Urothelium cell line (cell line): Measurements from ENCODE around the gene SERPINH1.
A peak's percentile ranks its signal among the peaks of the same experiment; 100 is the strongest.

Source experiments
- DNase-seq: peaks from one replicate; pipeline ENCODE4 v3.0.0; 2011; ENCODE audit warnings: low spot score, mixed read lengths
- FAIRE-seq: peaks from 2 replicates; lab custom pipeline; 2011; peaks lifted over from hg19 to GRCh38; lab: Jason Lieb, UNC

Gene SERPINH1

DNA sequence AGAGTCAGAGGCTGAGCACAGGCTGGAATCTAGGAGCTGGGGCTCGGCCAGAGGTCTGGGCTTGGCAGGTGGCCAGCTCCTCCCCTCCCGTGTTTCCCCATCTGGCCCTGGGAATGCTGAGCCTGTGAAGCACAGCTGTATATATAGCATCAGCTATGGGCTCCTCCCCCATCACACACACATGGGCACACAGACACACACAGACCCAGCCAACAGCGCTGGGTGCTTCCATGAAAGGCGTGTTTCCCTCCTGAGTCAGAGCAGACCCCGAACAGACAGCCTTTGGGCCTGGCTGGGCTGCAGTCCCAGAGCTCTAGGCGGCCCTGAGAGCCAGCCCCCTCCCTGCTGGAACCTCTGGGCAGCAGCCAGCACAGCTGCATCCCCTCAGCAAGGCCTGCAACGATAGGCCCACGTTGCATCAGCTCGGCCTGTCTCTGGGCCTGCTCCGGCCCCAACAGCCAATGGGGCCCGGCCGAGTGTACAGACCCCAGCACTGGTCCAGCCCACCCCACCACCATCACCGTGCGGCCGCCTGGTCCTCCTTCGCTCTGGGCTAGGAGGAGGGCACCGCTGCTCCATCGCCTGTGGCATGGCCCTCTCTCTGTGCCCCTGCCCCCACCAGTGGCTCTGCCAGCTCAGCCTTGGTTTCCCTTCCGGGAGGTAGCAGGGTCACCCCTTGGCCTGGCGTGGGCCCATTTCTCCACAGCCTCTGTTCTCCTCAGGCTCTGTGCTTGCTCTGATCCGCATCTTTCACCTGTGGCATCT lies 7.6 kb upstream of the SERPINH1 start:
- FAIRE-seq (peak; percentile 86), DNase-seq (peak; percentile 93)

DNA sequence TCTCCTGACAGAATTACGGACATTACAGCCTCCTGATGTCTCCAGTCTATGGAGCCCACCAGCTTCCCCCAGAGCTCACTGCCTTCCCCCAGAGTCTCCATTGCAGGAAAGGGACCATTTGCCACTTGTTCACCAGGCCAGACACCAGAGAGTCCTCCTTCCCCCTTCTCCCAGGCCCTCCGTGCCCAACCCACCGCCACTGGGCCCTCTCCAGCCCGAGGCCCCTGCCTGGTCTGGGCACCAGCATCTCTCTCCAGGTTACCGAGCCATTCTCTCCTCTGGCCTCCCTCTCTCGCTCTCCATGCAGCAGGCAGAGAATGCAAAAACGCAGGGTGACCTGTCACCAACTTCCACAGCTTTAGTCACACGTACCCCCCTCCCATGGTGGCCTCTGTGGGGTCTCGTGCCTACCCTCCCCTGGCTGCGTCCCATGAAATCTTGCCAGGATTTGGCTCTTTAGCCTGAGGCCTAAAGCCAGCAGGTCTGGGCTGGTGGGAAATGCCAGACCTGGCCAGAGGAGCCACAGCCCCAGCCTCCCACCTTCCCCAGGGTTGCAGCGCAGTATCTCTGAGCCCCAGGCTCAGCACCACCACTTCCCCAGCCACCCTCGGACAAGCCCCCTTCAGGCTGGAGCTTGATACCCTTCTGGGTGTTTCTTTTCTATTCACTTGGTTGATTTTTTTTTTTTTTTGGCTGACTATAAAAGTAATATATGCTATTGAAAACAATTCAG lies 6.8 kb upstream of the SERPINH1 start:
- FAIRE-seq (no peak), DNase-seq (no peak)

DNA sequence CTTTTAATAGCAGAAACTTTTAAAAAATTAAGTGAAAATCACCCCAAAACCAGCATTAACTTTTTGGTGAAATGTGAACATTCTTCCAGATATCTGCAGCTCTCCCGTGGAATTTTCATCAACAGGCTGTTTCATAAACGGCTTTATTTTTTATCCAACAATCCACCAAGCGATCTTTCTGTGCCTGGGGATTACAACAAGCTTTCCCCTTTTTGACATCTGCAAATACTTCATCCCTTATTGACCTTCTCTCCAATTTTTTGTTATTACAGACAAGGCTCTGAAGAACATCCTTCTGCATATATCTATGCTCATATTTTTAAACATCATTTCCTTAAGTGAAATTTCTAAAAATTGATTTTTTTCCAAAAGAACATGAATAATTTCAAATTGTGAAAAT lies 5.8 kb upstream of the SERPINH1 start:
- DNase-seq (no peak), FAIRE-seq (no peak)

DNA sequence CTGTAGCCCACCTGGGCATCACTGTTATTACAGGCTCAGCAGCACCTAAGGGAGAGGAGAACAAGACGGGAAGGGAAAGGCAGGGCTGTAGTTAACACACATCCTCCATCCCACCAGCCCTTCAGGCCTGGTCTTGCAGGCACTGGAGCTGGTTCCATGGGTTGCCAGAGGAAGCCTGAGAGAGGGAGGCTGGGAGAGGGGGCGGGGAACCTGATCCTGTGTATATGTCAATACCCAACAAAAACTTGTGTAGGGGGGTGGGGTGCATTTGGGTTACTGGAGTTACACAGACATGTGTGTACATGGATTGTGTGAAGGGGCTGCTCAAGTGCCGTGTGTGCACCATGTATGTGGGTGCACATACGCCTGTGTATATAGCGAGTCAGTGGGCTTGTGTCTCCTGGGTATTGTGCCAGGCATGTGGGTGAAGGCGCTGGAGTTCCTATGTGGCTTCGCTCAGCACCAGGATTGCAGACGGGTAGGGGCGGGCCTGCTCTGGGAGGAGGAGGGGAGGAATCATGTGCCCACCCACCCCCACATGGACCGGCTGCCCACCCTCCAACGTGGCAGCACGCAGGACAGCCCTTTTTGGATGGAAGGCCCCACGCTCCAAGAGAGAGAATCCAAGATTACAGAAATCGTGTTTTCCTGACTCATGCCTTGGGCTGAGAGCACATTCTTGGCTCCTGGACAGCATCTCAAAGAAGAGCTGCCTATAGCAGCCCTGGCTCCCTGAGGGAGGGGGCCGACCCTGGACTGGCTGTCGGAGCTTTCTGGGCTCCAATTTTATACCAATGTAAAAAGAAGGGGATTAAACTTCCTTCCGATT lies 4.2 kb upstream of the SERPINH1 start:
- DNase-seq (peak; percentile 76), FAIRE-seq (no peak)

DNA sequence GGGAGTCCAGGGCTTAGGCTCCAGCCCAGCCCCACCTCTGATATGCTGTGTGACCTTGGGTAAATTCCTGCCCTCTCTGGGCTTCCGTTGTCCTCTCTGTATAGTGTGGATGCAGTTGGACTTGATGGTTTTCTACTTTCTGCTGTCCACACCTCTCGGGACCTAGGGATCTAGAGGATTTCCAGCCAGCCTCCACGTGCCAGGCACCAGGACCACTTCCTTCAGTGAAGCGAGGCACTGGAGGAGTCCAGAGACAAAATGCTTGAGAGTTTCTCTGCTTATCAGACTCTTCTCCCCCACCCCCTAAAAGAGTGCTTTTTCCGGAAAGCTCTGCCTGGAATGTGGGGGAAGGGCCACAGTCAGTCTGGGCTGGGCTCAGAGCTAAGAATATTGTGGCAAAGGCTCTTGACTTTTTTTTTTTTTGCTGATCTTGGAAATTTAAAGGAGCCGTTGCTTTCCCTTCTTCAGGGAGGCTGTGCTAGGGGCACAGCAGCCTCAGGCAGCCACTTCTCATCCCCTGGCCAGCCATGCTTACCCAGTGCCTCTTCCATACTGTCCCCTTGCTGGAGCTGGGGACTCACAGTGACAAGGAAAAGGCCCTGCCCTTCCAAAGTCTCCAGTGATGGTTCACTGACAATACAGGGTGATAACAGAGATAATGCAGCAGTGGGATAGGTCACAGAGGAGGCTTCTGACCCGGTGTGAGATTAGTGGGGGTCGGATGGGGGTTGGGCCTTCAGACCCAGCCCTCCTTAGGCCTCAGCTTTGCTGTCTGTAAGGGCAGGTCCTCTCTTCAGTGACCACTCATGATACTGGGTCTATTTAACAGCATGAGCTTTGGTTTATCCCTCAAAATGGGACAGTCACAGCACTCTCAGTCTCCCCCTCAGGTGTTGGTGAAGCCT lies 2.9 kb upstream of the SERPINH1 start:
- FAIRE-seq = no peak
- peak; percentile 61 for DNase-seq

DNA sequence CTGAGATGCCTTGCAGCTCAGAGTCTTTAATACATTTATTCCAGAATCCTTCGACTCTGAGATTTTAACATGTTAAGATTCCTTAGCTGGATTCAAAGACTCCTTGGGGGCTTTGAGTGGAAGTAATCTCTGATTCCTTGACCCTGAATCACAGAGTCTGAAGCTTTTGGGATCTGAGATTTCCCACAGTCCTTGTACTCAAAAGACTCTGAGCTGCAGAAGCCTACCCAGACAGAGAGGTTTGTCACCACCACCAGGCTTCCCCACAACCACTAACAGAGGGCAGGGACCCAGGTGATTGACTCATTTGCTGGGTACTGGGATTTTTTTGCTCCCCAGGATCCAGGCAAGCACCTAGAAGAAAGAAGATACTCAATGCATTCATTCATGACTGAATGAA lies 1.4 kb upstream of the SERPINH1 start:
- DNase-seq (no peak), FAIRE-seq (no peak)

DNA sequence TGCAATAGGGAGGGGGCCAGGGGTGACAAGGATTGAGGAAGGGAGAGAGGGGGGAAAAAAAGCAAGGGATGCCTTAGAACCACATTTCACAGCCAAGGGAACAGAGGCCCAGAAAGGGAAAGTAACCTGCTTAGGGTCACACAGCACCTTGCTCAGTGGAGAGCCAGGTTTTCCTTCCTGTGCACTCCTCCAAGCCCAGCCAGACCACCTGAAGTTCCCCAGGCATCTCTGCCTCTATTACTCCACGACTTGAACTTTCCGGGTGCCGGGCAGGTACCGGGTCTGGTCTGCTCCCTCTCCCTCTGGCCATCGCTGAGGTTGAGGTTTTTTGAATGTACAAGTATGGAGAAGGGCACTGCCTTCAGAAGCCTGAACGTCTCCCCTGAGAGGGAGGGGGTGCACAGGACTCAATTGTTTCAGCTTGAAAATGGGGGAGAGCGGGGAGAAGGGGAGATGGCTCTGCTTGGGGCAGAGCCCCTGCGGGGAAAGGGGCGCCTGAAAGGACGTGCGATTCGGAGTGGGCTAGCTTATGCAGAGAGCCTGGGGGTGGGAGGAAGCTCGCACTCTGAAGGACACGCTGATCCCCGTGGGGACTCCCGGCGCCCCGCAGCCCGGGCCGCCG lies 516 bp upstream of the SERPINH1 start:
- no peak for DNase-seq
- FAIRE-seq = no peak

DNA sequence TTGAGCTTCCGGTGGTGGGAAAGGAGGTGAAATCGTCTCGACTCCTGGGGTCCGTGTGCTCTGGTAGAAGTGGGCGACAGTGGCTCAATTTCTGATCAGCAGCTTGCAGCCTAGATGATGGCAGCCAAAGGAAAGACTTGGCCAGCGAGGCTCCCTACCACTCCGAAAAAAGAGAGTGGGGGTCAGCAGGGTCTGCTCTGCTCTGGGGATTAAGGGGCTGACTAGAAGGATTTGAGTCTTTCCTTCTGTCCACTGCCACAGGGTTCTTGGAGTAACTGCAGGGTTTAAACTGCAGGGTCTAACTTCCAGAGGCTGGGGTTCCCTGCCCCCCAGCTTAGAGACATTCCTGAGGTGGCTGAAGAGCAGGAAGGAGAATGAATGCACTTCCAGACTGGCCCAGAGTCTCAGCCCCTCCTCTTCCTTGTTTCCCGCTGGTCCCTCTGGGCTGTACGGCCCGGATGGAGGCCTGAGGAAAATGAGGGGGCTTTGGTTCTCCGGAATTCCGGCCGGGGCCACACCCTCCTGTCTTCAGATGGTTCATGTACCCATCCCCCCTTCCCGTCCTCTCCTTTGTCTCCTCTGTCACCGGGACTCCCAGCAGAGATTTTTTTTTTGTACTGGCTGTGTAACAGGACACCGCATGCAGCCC lies 907 bp downstream of the SERPINH1 start:
- no peak for FAIRE-seq
- DNase-seq = peak; percentile 48

DNA sequence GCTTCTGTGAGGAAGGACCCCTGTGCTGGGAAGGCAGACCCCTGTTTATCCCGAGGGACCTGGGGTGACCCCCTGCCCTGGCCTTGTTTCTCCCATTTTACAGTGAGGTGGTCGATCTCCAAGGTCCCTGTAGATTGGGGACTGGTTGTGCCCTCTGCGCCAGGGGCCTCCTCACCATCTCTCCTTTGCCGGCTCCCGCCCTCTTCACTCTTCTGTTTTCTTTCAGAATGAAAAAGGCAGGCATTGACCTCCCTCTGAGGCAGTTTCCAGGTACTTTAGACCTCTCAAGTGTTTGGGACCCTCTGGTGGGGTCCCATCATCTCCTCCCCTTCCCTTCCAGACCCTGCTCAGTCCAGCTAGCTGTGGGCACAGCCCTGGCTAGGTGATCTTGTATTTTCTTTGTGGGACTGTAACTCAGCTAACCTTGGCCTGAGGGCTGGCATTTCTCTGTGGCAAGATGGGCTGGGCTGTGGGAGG lies 1.5 kb downstream of the SERPINH1 start:
- no peak for FAIRE-seq
- DNase-seq = no peak

DNA sequence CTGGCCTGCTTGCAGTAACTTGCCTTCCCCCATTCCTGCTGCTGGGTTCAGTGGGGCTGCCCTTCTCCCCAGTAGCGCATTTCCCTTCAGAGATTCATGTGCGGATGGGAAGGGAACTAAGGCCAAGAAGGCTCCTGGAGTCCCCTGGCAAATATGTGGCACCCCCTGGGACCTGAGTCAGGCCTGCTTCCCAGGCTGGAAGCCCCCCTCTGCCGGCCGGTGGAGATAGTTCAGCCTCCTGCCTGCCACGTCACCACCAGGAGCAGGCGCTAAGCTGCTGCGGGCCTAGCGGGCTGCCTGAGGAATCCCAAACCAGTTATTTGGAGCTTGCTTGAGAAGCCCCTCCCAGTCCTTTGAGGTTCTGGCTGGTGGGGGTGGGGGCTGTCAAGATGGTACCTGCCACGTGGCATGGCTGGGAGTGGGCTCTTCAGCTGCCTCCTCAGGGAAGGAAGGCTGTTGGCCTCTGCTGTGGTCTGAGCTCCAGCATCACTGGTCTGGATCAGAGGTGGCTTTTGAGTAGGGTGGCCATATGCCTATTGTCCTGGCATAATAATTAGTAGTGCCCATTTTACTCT lies 2.0 kb downstream of the SERPINH1 start:
- DNase-seq = peak; percentile 70

DNA sequence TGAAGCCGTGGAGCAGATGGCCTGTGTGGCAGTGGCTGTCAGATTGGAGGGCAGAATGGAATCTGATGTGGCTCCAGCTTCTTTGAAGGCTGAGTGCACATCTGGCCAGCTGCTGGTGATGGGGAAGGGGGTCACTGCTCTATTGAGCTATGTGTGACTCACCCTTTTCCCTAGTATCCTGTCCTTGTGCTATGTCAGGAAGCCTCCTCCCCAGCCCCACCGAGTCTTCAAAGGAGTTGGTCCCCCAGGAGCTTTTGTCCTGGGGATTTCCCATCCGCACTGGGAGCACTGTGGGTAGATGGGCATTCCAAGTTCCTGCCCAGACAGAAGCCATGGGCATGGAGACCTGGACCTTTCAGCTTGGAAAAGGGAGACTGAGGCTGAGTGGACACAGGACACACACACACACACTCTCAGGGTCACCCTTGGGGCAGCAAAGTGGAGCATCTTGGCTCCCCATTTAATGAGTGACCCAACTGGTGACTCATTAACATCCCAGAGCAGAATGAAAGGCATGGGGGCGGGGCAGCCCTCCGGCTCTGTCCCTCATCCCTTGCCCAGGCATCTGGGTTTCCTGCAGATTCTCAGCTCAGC lies 3.3 kb downstream of the SERPINH1 start:
- no peak for FAIRE-seq
- DNase-seq = no peak

More for the DNA sequence above, 2.0 kb downstream of the SERPINH1 start:
- no peak for FAIRE-seq

DNA sequence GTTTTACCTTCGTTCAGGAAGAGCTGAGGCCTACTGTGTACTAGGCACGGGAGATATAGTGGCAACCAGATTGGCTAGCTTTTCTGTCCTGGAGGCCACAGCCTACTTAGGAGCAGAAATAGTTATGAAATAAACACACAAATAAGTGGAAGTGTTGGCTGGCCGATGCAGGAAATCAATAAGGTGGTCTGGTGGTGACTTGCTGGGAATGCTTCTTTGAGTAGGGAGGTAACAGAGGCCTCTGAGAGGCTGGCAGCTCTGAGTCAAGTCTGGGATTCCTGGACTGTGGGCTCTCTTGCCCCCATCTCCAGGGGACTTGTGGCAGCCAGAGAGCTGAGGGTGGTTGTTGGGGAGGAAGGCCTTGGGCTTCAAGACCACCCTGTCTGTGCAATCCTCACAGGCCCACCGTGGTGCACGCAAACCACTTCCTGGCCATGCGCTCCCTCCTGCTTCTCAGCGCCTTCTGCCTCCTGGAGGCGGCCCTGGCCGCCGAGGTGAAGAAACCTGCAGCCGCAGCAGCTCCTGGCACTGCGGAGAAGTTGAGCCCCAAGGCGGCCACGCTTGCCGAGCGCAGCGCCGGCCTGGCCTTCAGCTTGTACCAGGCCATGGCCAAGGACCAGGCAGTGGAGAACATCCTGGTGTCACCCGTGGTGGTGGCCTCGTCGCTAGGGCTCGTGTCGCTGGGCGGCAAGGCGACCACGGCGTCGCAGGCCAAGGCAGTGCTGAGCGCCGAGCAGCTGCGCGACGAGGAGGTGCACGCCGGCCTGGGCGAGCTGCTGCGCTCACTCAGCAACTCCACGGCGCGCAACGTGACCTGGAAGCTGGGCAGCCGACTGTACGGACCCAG lies 4.1 kb downstream of the SERPINH1 start:
- FAIRE-seq (no peak), DNase-seq (no peak)

DNA sequence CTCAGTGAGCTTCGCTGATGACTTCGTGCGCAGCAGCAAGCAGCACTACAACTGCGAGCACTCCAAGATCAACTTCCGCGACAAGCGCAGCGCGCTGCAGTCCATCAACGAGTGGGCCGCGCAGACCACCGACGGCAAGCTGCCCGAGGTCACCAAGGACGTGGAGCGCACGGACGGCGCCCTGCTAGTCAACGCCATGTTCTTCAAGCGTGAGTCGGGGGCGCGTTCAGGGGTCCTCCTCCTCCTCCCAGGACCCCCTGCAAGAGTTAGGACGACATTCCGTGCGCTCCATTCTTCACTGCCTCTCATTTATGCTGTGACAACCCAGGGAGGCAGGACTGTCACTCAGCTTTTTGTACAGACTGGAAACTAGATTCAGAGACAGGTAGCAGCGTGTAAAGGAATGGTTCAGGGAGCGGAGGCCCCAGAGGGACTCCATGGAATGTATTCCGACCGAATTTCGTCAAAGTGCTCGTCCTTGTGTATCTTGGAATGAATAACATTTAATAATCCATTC lies 4.8 kb downstream of the SERPINH1 start:
- DNase-seq (no peak), FAIRE-seq (no peak)

DNA sequence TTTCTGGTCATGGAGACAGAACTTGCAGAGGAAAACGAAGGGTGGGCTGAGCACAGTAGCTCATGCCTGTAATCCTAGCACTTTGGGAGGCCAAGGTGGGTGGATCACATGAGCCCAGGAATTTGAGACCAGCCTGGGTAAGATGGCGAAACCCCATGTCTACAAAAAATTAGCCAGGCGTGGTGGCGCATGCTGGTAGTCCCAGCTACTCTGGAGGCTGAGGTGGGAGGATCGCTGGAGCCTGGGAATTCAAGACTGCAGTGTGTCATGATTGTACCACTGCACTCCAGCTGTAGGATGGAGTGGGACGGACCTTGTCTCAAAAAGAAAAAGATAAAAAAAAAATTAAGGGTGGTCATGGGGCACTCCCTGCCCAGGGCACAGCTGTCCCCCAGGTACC lies 5.9 kb downstream of the SERPINH1 start:
- DNase-seq = no peak
- no peak for FAIRE-seq

DNA sequence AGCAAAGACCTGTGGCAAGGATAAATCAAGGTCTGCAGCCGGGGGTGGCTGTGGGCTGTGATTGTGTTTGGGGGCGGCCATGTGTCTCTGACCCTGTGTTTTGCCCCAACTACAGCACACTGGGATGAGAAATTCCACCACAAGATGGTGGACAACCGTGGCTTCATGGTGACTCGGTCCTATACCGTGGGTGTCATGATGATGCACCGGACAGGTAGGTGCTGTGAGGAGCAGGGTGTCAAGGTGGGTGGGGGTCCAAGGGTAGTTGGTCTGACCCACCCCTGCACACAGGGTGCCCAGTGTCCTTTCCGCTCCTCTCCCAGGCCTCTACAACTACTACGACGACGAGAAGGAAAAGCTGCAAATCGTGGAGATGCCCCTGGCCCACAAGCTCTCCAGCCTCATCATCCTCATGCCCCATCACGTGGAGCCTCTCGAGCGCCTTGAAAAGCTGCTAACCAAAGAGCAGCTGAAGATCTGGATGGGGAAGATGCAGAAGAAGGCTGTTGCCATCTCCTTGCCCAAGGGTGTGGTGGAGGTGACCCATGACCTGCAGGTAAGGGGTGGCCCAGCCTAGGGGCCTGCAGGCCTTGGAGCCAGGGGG lies 6.7 kb downstream of the SERPINH1 start:
- DNase-seq = no peak
- no peak for FAIRE-seq

DNA sequence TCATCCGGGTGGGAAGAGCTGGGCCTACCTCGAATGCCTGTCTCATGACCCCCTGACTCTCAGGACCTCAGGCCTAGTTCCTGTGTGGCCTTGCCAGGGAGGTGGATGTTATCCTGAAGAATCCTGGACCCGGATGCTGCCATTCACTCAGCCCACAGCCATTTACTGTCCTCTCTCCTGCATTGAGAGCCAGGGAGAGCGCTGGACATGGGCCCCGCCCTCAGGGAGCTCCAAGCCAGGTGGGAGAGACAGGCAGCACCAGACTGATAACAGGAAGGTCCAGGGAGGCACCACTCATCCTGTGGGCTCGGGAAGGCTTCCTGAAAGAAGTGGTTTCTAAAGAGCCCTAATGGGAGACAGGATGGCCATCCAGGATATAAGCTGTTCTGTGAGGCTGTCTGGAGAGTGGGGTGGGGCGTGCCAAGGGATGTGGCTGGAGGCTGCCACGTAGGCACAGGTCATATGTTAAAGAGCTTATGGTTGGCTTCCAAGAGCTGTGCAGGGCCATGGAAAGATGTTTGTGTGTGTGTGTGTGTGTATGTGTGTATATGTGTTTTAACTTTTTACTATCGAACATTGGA lies 8.6 kb downstream of the SERPINH1 start:
- DNase-seq (no peak), FAIRE-seq (no peak)

DNA sequence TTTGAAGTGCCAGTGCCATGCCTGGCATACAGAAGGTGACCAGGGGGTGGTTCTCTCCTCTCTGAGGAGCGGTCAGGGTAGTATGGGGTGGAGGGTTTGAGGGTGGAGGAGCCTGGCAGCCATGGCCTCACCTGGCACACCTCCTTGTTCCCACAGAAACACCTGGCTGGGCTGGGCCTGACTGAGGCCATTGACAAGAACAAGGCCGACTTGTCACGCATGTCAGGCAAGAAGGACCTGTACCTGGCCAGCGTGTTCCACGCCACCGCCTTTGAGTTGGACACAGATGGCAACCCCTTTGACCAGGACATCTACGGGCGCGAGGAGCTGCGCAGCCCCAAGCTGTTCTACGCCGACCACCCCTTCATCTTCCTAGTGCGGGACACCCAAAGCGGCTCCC lies 9.6 kb downstream of the SERPINH1 start:
- FAIRE-seq (no peak), DNase-seq (no peak)
